HL-60 (cell line): Measurements from ENCODE around the gene RBM28.

Experiments
- DNase-seq, 2 experiments: peaks; one replicate each; pipeline ENCODE4 v3.0.0-alpha.2; 2010 to 2020; ENCODE audit warnings: low read depth in 1 of 2, low spot score in 1 of 2
- H3K27ac ChIP-seq: fragments of 250-450 bp; sonication (Bioruptor Pico); replicated peaks from 2 replicates; pipeline ENCODE4 v1.5.1; 2020; ENCODE audit warnings: mild to moderate bottlenecking, moderate library complexity
- H3K27me3 ChIP-seq: fragments of 250-450 bp; sonication (Bioruptor Pico); 2 replicates; pipeline ENCODE4 v1.5.1; 2021; ENCODE audit warnings: mild to moderate bottlenecking, moderate library complexity; ENCODE audit not compliant: insufficient read depth, poor library complexity, severe bottlenecking
- H3K4me3 ChIP-seq: replicated peaks from 2 replicates; pipeline ENCODE4 v1.5.1; 2011; ENCODE audit warnings: mild to moderate bottlenecking, control low read depth, low read length; ENCODE audit not compliant: insufficient read depth
- CTCF ChIP-seq: IDR thresholded peaks from one replicate; pipeline ENCODE4 v1.5.1; 2011; ENCODE audit warnings: low read length, control low read depth, inconsistent platforms; ENCODE audit not compliant: insufficient read depth
- GABPA ChIP-seq: IDR thresholded peaks from 2 replicates; pipeline ENCODE4 v1.6.1; 2012; ENCODE audit warnings: low read depth
- POLR2AphosphoS5 ChIP-seq: IDR thresholded peaks from 2 replicates; pipeline ENCODE4 v1.6.1; 2012; ENCODE audit warnings: low read depth
- SPI1 ChIP-seq: IDR thresholded peaks from 2 replicates; pipeline ENCODE4 v1.6.1; 2012; ENCODE audit warnings: low read depth, mild to moderate bottlenecking, borderline replicate concordance
- TF ChIP-seq, protein P1 (sequence below): IDR thresholded peaks from 2 replicates; pipeline ENCODE4 v1.6.1; 2012; ENCODE audit warnings: low read depth; ENCODE audit not compliant: insufficient replicate concordance

RBM28 gene

DNA sequence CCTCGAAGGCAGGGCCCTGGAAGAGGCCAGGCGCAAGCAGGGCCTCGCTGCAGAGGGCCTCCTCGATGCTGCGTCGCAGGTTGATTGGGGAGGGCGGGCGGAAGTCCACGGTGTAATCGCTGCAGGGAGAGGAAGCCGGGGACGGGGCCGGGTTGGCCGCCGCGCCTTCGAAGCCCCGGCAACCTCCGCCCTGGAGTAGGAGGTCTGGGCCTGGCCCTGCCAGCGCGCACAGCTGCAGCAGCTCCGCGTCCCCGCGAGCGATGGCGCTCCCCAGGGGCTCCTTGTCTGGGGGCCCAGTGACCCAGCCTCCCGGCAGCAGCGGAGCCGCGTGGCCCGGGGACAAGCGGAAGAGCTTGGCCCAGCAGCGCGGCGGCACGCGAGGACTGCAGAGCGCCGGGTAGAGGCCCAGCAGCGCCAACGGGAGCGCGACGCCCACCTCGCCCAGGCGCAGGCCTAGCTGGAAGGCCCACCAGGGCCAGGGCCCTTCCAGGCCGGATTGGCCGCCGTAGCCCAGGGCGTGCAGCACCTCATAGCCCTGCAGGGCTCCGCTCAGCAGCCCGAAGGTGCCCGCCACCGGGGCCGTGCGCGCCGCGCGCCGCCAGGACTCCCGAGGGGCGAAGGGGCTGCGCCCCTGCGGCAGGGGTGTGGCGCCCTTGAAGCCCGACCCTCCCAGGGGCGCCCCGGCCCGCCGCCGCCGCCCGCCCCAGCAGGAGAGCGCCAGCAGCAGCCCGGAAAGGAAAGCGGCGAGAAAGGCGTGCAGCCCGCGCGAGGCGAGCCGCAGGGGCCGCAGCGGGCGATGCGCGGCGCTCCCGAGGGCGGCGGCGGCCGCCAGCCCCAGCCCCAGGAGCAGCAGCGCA is 7.8 kb upstream of the RBM28 start:
- DNase-seq: no peak
- Histone ChIP-seq H3K27ac (no peak overlapping the region), H3K27me3 (no peaks in the 10 kb centered on the region), H3K4me3 (no peak overlapping the region)
- TF ChIP-seq, protein P1, sequence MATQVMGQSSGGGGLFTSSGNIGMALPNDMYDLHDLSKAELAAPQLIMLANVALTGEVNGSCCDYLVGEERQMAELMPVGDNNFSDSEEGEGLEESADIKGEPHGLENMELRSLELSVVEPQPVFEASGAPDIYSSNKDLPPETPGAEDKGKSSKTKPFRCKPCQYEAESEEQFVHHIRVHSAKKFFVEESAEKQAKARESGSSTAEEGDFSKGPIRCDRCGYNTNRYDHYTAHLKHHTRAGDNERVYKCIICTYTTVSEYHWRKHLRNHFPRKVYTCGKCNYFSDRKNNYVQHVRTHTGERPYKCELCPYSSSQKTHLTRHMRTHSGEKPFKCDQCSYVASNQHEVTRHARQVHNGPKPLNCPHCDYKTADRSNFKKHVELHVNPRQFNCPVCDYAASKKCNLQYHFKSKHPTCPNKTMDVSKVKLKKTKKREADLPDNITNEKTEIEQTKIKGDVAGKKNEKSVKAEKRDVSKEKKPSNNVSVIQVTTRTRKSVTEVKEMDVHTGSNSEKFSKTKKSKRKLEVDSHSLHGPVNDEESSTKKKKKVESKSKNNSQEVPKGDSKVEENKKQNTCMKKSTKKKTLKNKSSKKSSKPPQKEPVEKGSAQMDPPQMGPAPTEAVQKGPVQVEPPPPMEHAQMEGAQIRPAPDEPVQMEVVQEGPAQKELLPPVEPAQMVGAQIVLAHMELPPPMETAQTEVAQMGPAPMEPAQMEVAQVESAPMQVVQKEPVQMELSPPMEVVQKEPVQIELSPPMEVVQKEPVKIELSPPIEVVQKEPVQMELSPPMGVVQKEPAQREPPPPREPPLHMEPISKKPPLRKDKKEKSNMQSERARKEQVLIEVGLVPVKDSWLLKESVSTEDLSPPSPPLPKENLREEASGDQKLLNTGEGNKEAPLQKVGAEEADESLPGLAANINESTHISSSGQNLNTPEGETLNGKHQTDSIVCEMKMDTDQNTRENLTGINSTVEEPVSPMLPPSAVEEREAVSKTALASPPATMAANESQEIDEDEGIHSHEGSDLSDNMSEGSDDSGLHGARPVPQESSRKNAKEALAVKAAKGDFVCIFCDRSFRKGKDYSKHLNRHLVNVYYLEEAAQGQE: no peak
- TF ChIP-seq GABPA (no peak), POLR2AphosphoS5 (no peak), SPI1 (no peak), CTCF (no peak)

DNA sequence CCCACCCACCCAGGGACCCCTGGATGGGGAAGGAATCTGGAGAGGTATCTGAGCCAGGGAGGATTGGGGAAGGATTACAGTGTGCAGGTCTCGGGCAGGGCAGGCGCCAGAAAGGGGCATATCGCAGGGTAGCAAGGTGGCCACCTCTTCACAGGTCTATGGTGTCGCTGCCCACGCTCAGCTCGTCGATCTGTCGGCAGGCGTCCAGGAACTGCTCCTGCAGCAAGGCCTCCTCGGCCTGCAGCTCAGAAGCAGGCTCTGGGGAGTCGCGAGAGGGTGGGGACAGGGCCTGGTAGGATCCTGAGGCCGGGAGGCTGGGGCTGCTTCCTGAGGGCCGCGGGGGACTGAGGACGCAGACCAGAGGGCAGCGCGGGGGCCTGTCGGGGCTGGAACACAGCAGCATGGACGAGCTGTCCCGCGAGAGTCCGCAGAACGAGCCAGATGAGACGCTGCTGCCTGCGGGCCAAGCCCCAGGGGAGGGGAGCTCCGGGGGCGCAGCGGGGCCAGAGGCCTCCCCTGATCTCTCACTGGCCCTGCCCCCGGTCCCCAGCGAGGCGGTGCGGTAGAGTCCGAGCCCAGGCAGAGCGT is 7.1 kb upstream of the RBM28 start:
- no peak for TF ChIP-seq POLR2AphosphoS5
- no peak for TF ChIP-seq GABPA
- TF ChIP-seq, protein P1: no peak
- no peak for TF ChIP-seq CTCF
- TF ChIP-seq SPI1: no peak
- H3K27me3 ChIP-seq: no peaks in the 10 kb centered on the region
- H3K27ac ChIP-seq: no peak overlapping the region
- no peak for DNase-seq
- H3K4me3 ChIP-seq: no peak overlapping the region

DNA sequence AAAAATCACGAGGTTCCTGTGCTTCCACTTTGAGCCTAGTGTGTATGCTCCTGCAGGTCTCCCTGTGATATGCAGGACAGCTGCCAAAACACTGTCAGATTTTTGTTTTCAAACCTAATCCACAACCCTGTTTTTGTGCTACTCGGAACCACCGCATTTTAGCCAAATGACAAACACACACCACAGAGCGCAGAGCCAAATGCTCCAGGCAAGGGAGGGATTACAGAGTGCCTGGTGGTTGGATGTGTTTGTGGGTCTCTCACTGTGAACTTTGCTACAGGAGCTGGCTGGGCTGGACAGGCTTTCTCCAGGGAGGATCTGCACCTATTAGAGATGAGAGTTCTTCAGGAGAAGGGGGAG is 5.7 kb upstream of the RBM28 start:
- no peaks in the 10 kb centered on the region for H3K27me3 ChIP-seq
- DNase-seq: no peak
- no peak overlapping the region for H3K4me3 ChIP-seq
- no peak overlapping the region for H3K27ac ChIP-seq
- TF ChIP-seq, protein P1: no peak
- TF ChIP-seq GABPA (no peak), SPI1 (no peak), POLR2AphosphoS5 (no peak), CTCF (no peak)
